Endodermal cell (in vitro differentiated cells): ENCODE measurements around the gene XKR7. TPM values are rescaled to one million over a fixed set of nuclear protein-coding genes. Genes with fewer than 3 reads are reported as not detected.

Experiments
- DNase-seq: peaks from one replicate; pipeline ENCODE4 v3.0.0-alpha.2; 2017
- H3K27ac ChIP-seq: 2 replicates; pipeline ENCODE4 v1.5.1; 2013; ENCODE audit warnings: mild to moderate bottlenecking, low read depth, low read length, moderate library complexity
- H3K27me3 ChIP-seq: 2 replicates; pipeline ENCODE4 v1.6.1; 2013; ENCODE audit warnings: mild to moderate bottlenecking, low read length, moderate library complexity; ENCODE audit not compliant: insufficient read depth, control insufficient read depth, poor library complexity, severe bottlenecking
- H3K36me3 ChIP-seq: 2 replicates; pipeline ENCODE4 v1.7.0; 2013; ENCODE audit warnings: mild to moderate bottlenecking, low read length, moderate library complexity; ENCODE audit not compliant: control insufficient read depth, insufficient read depth
- H3K4me1 ChIP-seq: one replicate; pipeline ENCODE4 v1.7.0; 2013; ENCODE audit warnings: low read length; ENCODE audit not compliant: control insufficient read depth, insufficient read depth
- H3K4me3 ChIP-seq: 2 replicates; pipeline ENCODE4 v1.5.1; 2013; ENCODE audit warnings: mild to moderate bottlenecking, low read length, moderate library complexity
- H3K9ac ChIP-seq: 2 replicates; pipeline ENCODE4 v1.6.1; 2013; ENCODE audit warnings: mild to moderate bottlenecking, low read length, moderate library complexity; ENCODE audit not compliant: poor library complexity, severe bottlenecking; ENCODE audit errors: extremely low read depth
- H3K9me3 ChIP-seq: 2 replicates; pipeline ENCODE4 v1.6.1; 2013; ENCODE audit warnings: mild to moderate bottlenecking, low read length, moderate library complexity; ENCODE audit not compliant: control insufficient read depth
- H3K27ac Mint-ChIP-seq: 2 replicates; pipeline ENCODE4 v1.8.0; 2020; ENCODE audit warnings: mixed read lengths
- H3K27me3 Mint-ChIP-seq: 2 replicates; pipeline ENCODE4 v1.8.0; 2021; ENCODE audit warnings: mild to moderate bottlenecking, mixed read lengths; ENCODE audit not compliant: insufficient read depth
- H3K36me3 Mint-ChIP-seq: 2 replicates; pipeline ENCODE4 v1.8.0; 2020; ENCODE audit warnings: low read depth, mixed read lengths
- H3K4me1 Mint-ChIP-seq: 2 replicates; pipeline ENCODE4 v1.8.0; 2020; ENCODE audit warnings: mixed read lengths
- H3K4me3 Mint-ChIP-seq: 2 replicates; pipeline ENCODE4 v1.8.0; 2020; ENCODE audit warnings: mild to moderate bottlenecking, moderate library complexity, mixed read lengths
- H3K9me3 Mint-ChIP-seq: 2 replicates; pipeline ENCODE4 v1.8.0; 2020; ENCODE audit warnings: mild to moderate bottlenecking, mixed read lengths
- WGBS, 2 experiments: methylation state at CpG; one replicate each; pipeline versions ENCODE4 v1.1.5 to v1.1.7; 2013; ENCODE audit warnings: missing lambda C conversion rate in 2 of 2, mixed read lengths in 1 of 2; ENCODE audit not compliant: insufficient coverage in 1 of 2, insufficient read length in 1 of 2; 5-methylcytosine and 5-hydroxymethylcytosine counted together
- total RNA-seq, 2 donors: library from RNA; stranded (reverse); fragmentation: NEBNext Ultra II Directional in 1 of 2; extraction: Animal tissue kit (Norgen Biotek cat#: 25700) in 1 of 2; gene quantifications; 2 replicates in 1 of 2; 3 replicates in 1 of 2; pipeline ENCODE4 v1.2.1, GENCODE V29; 2021
- TF ChIP-seq, protein P1 (sequence below): fragments of 200-600 bp; sonication (generic); conservative IDR thresholded peaks from 2 replicates; pipeline ENCODE4 v1.5.0; 2021; ENCODE audit warnings: antibody characterized with exemption, mild to moderate bottlenecking

Gene XKR7
- total RNA-seq, 2 donors from 2014 or later, result 2.7 to 3.1 TPM

DNA sequence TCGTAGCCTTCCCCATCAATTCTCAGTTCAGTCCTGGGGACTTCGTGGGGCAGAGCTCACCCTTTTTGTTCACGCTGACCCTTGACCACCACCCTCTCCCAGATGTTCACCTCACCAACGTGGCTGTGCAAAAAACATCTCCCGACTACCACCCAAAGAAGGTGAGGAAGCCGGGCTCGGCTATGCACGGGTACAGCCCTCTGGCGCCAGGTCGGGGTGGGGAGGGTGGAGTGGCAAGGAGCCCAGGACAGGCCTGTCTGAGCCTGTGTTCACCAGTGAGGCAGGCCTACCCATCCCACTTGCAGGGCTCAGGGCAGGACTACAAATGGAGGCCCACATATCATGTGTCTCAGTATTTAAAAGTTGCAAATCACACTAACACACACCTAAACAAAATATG is 34.3 kb upstream of the XKR7 start:
- Mint-ChIP-seq H3K4me3 (no peak overlapping the region), H3K9me3 (no peaks in the 10 kb centered on the region), H3K27me3 (peaks cover 9% of the 10 kb centered on the region), H3K4me1 (no peaks in the 10 kb centered on the region), H3K27ac (no peak overlapping the region), H3K36me3 (no peaks in the 10 kb centered on the region)
- Histone ChIP-seq H3K9ac (no peak overlapping the region), H3K9me3 (no peaks in the 10 kb centered on the region), H3K4me3 (no peak overlapping the region), H3K4me1 (no peaks in the 10 kb centered on the region), H3K36me3 (no peaks in the 10 kb centered on the region), H3K27ac (no peak overlapping the region), H3K27me3 (no peaks in the 10 kb centered on the region)
- TF ChIP-seq, protein P1, sequence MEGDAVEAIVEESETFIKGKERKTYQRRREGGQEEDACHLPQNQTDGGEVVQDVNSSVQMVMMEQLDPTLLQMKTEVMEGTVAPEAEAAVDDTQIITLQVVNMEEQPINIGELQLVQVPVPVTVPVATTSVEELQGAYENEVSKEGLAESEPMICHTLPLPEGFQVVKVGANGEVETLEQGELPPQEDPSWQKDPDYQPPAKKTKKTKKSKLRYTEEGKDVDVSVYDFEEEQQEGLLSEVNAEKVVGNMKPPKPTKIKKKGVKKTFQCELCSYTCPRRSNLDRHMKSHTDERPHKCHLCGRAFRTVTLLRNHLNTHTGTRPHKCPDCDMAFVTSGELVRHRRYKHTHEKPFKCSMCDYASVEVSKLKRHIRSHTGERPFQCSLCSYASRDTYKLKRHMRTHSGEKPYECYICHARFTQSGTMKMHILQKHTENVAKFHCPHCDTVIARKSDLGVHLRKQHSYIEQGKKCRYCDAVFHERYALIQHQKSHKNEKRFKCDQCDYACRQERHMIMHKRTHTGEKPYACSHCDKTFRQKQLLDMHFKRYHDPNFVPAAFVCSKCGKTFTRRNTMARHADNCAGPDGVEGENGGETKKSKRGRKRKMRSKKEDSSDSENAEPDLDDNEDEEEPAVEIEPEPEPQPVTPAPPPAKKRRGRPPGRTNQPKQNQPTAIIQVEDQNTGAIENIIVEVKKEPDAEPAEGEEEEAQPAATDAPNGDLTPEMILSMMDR, result no peak
- WGBS, 2 experiments, result 86 to 92% methylated on average over 6 to 10 of the region's 10 CpGs
- DNase-seq, result no peak

DNA sequence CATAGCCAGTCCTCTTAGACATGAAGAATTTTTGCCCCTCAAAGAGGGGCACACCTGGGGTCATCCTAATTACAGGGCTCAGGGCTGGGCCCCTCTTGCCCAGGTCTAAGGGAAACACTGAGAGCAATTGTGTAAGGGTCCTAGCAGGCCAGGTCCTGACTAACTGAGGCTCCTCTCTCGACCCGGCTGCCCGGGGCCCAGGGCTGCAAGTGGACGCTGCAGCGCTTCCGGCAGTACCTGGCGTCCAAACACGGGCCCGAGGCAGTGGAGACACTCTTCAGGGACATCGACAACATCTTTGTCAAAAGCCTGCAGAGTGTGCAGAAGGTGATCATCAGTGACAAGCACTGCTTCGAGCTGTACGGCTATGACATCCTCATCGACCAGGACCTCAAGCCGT is 33.5 kb upstream of the XKR7 start:
- Histone ChIP-seq H3K27ac (no peak overlapping the region), H3K9me3 (no peaks in the 10 kb centered on the region), H3K36me3 (no peaks in the 10 kb centered on the region), H3K27me3 (no peaks in the 10 kb centered on the region), H3K4me3 (no peak overlapping the region), H3K9ac (no peak overlapping the region), H3K4me1 (no peaks in the 10 kb centered on the region)
- H3K36me3 Mint-ChIP-seq, result no peaks in the 10 kb centered on the region
- TF ChIP-seq, protein P1, result no peak
- no peaks in the 10 kb centered on the region for H3K4me1 Mint-ChIP-seq
- 91 to 93% methylated on average over 12 to 14 of the region's 14 CpGs for WGBS, 2 experiments
- H3K27ac Mint-ChIP-seq, result no peak overlapping the region
- H3K9me3 Mint-ChIP-seq, result no peaks in the 10 kb centered on the region
- H3K27me3 Mint-ChIP-seq, result peaks cover 9% of the 10 kb centered on the region
- DNase-seq, result no peak
- no peak overlapping the region for H3K4me3 Mint-ChIP-seq

DNA sequence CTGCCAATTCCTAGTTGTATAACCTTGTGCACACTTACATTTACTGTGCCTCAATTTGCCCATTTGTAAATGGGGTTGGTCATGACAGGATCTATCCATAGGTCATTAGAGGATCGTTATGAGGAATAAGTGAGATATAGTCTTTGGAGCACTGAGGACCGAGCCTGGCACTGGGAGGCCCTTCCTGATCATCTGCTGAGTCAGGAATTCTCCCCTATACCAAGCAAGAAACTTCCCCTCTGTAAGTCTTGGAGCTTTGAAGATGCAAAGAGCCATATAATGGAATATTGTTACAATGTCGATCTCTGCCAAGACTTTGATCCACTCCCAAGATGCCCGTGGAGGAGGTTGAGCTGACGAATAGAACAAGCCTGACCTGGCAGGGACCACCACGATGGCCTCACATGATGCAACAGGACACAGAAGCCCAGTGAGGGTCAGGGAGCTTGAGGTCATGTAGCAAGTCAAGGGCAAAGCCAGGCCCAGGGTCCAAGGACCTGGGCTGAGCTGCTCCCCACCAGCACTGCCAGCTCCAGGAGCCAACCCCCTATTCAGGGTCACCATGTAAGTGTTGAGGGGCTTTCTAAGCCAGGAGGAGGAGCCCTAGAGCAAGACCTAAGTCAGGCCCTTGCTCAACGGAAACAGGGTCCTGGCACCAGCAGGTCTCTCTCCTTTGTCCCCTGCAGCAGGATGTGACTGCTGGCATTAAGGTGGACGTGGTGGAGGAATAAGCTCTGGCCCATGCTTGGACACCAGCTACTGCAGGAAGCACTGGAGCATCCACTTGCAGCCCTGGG is 32.8 kb upstream of the XKR7 start:
- Mint-ChIP-seq H3K4me1 (no peaks in the 10 kb centered on the region), H3K27me3 (peaks cover 9% of the 10 kb centered on the region), H3K27ac (no peak overlapping the region), H3K4me3 (no peak overlapping the region), H3K36me3 (no peaks in the 10 kb centered on the region), H3K9me3 (no peaks in the 10 kb centered on the region)
- 71 to 79% methylated on average over 4 to 7 of the region's 8 CpGs for WGBS, 2 experiments
- H3K27ac ChIP-seq, result no peak overlapping the region
- no peaks in the 10 kb centered on the region for H3K9me3 ChIP-seq
- no peak overlapping the region for H3K4me3 ChIP-seq
- no peak overlapping the region for H3K9ac ChIP-seq
- H3K4me1 ChIP-seq, result no peaks in the 10 kb centered on the region
- no peaks in the 10 kb centered on the region for H3K27me3 ChIP-seq
- H3K36me3 ChIP-seq, result no peaks in the 10 kb centered on the region
- TF ChIP-seq, protein P1, result peak; percentile 86
- peak; percentile 80 for DNase-seq
